ENCODE results near the gene NCK2.
"Not testable (repeated sequence)": the region's sequence is repeated elsewhere in the genome, so short reads cannot be mapped to it uniquely, and the experiment has no call there.

NCK2 gene

DNA sequence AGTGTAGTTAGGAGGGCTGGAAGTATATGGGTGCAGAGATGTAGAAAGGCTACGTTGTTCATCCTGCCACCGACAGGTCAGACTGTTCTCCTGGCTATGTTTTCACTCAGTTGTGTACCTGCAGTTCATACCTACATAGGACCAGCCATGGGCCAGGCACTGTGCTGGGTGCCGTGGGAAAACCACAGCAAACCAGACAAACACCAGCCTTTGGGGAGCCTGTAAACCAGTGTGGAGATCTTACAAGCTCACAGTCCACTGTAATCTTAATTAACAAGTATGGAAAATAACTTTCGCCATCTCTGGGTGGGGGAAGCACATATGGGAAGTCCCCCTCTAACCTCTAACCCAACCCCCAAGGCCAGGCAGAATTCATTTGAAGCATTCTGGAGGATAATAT, 12.7 kb downstream of the NCK2 start:
- DNase-seq = no peak

DNA sequence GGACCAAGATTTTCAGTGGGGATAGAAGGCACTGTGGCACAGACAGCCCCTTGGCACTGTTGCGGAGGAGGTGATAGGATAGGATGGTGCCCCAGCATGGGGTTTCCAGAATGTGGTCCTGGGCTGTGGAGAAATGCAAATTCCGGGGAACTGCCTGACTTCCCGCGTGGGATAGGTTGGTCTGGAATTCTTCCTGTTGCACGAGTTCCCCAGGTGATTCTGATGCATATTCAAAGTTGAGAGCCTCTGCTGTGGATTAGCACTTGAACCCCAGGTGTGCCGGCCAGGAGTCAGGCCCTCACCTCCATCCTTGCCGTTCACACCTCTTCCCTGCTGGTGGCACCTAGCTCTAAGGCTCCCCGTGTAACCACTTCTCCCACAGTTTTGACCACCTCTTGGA, 15.5 kb downstream of the NCK2 start:
- DNase-seq = no peak

DNA sequence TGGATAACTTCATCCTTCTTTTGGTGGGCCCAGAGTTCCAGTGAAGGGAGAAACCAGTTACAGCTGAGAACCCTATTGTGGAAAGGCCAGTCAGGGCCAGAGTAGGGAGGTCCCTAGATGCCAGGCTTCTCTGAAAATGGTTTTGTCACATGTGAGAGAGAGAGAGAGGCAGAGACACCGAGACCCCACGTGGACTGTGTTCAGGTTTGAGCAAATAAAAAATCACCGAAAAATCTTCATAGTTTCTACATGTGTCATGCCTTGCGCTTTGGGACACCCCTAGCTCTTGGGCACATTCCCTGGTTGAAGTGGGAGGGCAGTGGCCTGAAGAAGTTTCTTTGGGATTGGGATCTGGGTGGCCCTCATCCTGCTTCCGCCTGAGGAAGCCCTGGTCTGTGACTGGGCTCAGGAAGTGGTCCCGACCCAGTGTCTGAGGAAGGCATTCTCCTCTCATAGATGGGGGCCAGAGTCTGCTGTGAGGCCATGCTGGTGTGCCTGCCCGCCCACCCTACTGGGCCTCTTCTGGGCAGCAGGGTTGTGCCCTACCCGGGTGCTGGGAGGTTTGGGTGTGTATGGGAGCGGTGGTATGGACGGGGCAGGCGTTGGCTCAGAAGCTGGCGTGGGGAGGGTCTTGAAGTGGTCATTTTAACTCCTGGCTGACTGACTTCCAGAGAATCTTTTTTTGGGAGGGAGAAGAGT, 16.1 kb downstream of the NCK2 start:
- DNase-seq = no peak

DNA sequence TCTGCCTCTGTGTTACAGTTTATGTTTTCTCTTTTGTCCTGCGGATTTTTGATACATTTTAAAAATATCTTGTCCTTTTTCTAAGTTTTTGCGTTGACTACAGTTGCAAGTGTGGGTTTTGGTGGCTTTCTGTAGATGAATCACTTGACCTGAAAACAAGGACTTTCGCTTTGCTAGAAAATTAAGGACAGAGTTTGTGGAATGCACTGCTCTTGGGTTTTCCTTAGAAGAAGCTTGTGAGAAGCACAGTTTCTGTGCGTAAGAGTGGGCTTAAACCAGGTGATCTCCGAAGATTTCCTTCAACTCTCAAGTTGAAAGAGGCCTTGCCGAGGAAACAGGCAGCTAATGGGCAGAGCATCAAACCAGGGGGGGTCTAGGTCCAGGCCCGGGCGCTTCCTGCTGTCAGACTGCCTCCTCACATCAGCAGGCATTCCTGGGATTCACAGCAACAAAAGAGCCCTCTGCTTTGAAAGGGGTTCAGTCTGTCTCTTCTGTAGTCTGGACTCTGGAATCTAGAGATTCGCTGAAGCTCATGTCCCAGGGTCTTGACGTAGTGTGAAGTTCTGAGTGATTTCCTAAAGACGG, 17.3 kb downstream of the NCK2 start:
- no peak for DNase-seq

DNA sequence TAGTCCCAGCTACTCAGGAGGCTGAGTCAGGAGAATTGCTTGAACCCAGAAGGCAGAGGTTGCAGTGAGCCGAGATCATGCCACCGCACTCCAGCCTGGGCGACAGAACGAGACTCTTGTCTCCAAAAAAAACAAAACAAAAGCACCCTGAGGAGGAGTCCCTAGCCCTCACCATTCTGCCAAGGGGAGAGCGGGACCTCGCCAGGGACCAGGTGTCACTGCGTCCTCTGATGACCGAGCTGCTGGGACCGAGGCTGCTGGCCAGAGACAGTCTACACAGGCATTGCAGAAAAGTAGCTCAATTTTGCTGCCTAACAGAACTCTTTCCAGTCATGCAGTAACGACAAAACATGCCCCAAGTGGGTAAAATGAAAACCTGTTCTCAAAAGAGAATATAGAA, 18.4 kb downstream of the NCK2 start:
- no peak for DNase-seq

DNA sequence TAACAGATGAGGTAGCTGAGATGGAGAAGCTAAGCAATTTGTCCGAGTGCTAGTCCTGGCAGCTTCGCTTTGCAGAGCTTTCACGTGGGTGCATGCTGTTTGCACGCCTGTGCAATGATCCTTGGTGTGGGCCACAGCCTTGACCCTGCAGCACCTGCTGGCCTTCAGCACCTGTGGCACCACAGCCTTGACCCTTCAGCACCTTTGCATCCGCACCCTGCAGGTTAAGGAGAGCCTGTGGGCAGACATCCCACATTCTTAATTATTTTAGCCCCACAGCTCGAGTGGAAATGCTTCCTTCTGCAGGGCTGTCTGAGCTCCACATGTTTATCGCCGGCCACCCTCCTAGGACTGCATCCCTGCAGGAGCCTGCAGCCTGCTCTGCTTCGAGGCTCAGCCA, 19.3 kb downstream of the NCK2 start:
- DNase-seq = no peak

DNA sequence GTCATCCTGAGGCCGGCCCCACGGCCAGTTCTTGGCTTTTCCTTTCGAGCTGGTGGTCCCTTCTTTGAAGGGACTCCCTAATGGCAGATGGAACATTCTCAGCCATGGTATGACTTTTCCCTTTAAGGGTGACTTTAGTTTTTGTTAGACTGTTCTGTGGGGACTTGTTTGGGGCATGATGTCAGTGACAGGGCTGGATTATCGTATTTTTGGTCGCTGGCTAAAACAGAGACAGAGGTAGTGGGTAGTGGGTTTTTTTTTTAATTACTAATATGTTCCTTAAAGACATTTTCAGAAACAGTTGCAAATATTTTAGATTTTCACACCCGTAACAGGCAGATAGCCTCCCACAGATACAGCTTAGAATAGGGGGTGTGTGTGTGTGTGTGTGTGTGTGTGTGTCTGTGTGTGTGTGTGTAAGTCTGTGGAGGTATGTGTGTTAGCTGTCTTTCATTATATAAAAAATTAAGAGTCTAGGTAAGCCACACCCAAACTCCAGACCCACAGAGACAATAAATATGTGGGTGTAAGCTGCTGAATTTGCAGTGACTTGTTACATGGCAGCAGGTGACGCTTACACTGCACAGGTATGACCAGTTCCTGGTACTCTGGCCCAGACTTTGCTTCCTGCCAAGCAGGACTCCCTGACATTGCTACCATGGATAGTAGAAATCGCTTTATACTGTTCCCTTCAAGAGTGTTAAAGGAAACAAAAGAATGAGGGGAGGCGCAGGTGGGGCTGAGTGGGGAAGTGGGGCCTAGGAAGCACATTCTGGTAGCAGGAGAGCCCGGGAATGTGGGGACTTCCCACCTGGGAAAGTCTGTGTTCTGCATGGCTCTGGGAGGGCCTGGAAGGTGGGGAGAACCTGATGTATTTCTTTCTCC, 20.9 kb downstream of the NCK2 start:
- no peak for DNase-seq

DNA sequence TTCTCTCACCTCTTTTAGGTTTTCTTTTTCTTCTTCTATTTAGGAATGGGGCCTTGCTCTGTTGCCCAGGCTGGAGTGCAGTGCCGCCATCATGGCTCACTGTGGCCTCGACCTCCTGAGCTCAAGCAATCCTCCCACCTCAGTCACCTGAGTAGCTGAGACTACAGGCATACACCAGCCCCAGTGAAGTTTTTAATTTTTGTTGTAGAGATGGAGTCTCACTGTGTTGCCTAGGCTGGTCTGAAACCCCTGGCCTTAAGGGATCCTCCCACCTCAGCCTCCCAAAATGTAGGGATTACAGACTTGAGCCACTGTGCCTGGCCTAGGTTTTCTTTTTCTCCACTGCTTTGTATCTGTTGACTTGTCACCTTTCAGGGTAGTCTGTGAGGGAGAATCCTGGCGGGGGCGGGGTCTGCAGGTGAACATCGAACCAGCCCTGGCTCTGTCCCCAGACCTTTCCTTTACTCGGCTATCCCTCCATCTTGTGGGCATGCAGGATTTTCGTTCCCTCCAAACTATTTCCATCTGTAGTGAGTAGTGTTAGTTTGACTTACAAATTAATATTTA, 21.7 kb downstream of the NCK2 start:
- DNase-seq = no peak

DNA sequence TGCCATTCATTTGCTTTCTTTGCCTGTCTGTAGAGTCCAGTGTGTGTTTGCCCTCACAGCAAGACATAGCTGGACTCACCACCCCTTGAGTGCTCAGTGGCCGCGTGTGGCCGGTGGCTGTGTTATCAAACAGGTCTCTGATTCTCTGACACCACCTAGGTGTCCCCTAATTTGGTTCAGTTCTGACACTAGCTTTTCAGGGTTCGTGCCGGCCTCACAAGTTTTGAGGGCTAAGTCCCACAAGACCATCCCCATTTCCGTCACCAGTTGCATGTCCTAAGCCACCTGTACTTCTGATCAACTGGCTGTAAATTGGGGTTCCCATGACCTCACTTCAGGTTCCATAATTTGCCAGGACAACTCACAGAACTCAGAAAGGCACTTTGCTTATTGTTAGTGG, 23.5 kb downstream of the NCK2 start:
- no peak for DNase-seq

DNA sequence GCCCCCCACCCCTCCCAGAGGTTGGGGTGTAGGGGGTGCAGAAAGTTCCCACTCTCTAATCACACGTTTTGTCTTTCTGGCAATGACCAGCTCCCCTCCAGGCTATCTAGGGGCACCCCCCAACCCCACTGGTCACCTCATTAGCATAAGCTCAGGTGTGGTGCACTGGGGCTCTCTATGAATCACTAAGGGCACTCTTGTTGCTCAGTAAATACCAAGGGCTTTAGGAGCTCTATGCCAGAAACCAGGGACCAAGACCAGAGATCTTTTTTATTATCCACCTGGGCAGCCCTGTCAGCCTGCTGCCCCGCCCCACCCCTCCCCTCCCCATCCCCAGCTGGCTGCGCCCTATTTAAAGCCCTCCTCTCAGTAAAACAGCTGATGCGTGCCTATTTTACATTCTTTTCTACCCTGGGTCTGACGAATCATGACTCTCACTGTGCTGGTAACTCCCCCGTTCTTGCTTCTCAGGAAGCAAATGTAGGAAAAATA, 24.3 kb downstream of the NCK2 start:
- no peak for DNase-seq

DNA sequence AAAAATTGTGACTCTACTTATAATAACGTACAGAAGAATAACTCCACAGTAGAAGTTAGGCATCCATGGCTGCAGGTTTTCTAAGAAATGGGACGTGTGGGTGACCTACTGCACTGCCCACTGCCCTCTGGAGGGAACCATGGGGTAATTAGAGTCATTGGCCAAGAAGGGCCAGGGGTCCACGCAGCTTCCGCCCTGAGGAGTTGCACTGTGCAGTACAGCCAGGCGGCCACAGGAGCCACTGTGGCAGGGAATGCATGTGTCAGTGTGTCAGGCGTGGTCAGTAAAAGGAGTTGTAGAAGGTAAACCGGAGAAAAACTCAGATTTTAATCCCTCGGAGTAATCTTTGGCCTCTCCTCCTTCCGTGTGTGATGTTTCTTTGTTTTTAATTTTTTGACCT, 24.8 kb downstream of the NCK2 start:
- DNase-seq = no peak

DNA sequence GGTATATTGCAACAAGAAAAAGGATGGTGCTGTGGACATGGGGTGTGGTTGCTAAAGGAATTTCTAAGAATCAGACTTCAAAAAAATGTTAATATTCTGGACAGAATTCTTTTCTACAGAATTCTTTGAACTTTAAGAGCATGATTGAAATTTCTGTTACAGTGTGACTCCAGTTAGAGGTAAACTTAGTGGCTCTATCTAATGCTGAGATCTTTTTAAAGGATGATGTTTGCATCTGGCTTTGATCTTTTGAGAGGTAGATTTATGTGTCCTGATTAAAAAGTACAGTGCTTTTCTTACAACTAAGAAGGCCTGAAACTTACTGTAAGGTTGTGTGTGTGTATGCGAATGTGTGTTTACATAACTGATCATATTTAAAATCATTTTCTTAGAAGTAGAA, 25.4 kb downstream of the NCK2 start:
- no peak for DNase-seq

DNA sequence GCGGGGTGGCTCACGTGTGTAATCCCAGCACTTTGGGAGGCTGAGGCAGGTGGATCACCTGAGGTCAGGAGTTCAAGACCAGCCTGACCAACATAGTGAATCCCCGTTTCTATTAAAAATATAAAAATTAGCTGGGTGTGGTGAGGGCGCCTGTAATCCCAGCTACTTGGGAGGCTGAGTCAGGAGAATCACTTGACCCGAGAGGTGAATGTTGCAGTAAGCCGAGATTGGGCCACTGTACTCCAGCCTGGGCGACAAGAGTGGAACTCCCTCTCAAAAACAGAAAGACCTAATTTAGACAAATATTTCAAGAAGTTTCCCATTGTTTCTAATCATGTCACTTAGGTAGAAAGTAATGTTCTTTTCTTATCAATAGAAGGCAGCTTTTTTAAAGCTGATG, 26.6 kb downstream of the NCK2 start:
- not testable (repeated sequence) for DNase-seq

DNA sequence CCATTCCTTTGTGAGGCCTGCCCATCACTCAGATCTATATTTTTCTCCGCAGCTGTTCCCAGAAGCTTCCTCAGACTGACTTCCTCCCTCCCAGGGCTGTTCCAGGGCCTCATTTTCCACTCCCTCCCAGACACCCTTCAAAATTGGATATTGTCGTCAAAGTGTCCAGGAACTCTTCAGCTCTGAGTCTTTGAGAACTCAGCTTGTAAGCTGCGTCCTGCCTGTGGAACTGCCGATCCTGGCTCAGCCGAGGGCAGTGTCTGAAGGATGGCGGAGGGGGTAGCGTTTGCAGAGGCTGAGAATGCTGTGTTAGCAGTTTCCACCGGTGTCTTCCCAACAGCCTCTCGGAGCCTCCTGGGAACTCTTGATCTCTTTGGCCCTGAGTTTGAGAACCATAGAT, 27.1 kb downstream of the NCK2 start:
- no peak for DNase-seq

DNA sequence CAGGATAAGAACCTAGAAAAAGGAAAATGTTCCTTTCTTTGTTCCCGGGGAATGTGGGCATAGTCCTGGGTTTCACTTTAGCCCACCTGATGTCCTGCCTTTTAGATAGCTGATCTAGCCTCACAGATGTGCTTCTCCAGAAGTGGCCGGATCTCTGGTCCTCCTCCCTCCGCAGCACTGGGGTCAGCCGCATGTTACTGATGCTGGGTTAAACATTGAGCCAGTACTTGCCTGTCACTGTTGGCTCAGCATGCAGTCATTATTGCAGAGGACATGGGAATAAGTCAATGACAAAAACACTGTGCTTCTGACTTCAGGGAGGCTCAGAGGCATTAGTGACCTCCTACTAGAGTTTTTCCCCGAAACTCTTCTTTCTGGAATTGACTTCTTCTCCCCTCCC, 27.6 kb downstream of the NCK2 start:
- DNase-seq = no peak

DNA sequence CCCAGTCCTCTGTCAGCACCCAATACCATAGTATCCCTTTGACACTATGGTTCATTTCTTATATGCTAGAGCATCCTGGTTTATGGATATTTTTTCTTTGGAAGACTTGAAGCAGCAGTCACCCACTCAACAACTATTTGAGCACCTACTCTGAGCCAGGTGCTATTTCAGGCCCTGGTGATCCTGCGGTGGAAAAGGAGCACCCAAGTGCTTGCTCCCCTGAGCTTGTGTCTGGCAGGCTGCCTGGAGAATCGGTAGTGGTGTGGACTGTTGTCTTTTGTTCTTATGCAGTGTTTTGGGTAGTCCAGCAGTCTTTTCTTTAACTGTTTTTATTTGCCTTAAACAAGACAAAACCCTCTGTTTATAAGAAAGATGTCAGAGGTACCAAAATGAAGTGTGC, 28.9 kb downstream of the NCK2 start:
- no peak for DNase-seq

DNA sequence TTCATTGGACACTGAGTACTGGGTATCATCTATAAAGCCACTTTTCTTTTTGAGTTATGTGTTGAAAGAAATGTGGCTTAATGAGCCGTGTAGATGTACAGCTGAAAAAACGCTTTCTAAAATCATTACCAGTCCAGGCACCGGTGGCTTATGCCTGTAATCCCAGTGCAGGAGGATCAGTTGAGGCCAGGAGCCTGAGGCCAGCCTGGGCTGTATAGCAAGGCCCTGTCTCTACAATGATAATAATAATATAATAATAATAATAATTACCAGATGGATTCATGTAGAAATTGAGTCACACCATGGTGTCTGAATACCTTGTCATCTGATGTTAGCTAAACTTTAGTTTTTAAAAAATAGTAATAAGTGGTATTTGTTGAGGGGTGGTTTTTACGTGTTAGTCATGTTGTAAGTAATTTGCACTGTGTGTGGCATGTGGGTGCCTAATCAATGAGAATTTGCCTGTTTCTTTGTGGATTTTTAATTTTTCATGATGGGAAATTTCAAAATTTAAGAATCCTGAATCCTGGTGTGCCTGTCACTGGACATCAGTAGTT, 30.1 kb downstream of the NCK2 start:
- no peak for DNase-seq

DNA sequence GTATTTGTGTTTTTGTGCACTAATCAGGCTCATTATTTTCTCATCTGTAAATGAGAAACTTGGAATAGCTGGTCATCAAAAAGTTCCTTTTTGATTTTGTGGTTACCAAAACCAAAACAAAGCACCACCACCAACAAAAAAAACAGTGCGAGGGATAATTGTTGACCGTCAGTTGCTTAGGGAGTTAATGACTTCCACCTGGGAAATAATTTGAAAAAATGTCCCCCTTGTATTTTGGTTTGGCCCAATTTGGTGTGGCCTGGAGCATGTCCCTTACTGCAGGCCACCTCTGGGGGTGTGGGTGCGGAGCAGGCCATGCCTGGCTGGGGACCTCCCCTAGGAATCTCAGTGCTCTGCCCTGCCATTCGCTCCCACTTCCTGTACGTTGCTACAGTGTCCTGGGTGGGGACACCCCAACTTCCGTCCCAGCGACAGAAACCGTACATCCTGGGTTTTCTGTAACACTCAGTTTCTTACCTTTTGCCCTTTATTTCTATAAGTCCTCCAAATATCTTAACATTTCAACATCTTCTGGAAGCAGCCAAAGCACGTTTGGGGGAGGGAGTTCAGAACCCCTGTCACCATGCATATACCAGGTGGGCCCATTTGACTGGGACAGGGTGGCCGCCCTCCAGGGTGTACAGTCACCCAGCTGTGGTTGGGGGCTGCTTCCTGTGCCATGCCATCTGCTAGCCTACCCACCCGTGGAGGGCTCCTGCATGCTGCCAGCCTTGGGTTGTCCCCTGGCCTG, 31.3 kb downstream of the NCK2 start:
- DNase-seq = no peak

DNA sequence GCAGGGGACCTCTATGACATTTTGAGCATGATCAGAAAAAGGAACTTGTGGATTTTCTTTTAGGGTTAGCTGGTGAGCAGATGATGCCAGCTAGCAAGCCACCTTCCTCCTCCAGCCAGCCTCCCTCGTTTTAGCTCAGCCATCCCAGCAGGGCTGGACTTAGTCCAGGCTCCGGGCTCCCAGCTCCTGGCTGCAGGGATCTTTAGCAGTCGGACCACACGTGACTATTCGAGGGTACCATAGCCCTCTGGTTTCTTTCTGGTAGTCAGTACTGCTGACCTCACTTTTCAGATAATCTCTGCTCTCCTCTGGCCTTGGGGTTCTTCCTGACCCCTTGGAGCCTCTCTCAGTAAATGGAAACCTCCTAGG, 31.8 kb downstream of the NCK2 start:
- DNase-seq = no peak

DNA sequence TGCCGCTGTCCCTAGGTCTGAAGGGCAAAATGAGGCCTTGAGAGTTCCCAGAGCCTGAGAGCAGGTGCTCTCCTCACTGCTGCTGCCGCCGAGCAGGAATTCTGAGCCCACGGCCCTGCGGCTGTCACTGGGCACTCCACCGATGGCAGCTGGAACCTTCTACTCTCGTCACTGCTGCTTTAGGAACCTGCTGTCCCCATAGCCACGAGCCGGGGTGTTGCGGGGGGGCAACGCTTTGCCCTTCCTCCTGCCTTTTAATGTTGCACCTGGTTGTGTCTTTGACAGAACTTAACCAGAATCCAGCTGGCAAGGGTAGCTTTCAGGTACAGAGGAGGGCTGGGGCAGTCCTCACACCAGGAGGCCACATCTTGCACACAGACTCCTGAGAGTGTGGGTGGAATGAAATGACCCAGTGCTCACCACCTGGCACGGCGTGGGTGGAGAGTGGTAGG, 32.3 kb downstream of the NCK2 start:
- no peak for DNase-seq

DNA sequence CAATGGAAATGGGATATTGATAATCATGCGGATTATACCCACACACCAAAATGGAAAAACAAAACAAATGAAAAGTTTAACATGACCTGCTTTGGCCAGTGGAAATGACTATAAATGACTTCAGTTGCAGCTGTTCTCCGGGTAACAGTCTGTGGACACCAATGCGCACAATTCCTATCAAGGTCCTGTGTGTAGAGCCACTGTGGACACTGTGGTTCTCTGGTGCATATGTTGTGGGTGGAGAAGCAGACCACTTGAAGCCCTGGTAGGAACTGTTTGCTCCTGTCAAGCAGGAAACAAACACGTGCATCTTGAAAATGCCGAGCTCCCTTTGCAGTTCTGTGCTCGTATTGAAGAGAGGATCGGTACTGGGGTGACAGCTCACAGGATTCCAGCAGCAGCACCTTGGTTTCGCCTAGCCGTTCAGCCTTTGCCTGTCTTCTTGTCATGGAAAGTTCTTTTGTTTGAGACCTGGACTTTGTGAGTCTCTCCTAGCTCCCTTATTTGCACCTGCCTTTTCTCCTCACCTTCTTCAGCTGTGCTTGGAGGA, 32.9 kb downstream of the NCK2 start:
- DNase-seq = no peak

DNA sequence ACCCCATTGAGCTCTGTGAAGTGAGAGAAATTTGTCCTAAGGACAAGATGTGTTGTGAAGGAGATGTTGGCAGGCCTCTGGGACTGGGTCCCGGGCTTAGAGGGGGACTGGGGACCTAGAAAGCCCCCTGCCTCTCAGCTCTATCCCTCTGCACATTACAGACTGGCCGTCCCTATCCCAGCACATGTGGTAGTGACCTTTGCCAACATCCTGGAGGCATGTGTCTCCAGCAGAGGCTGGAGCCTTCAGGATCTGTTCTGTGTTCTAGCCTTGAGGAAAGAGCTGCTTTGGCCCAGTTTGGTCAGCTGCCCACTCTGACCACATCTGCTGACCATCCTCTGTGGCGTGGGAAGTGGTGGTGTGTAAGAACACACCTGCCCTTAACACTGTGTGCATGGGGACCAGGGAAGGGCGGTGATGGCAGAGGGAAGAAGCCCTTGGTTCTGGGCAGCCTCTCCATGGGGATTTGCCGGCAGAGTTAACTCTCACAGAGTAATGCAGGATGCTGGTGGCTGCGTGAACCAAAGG, 33.4 kb downstream of the NCK2 start:
- no peak for DNase-seq

Measured in NCI-H2171 (cell line).